Measurements from ENCODE around the gene CORO1C.

Gene CORO1C

DNA sequence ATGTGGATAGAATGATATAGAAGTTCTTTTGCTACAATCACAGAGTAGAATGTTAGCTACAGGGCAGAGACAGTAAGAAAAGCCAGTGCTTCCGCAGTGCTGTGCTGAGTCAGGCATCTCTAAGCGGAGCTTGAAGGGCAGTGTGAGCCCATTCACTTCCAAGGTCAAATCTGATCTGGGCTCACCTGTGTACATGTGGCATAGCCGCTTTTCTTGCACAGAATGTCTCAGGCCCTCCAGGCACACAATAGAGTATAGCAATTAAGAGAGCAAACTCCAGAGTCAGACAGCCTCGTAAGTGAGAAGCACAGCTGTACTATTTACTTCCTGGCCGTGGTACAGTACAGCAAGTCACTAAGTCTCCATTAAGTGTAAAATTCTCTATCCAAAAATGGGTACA, 26.8 kb downstream of the CORO1C start:
- H3K9ac ChIP-seq (ENCODE audit: low read depth, low read length), result no peak overlapping the region
- H3K4me1 ChIP-seq (ENCODE audit: insufficient read depth, low read length), result peaks cover 33% of the 10 kb centered on the region
- H3K9me3 ChIP-seq (ENCODE audit: control insufficient read depth, insufficient read depth, low read length), result no peaks in the 10 kb centered on the region
- H3K36me3 ChIP-seq (ENCODE audit: insufficient read depth, low read length), result peaks cover 6% of the 10 kb centered on the region; the same call in 1 of the 2 replicates

- Histone ChIP-seq H3K36me3 (ENCODE audit: insufficient read depth, low read length) (peaks cover 7% of the 10 kb centered on the region; the same call in 1 of the 2 replicates), H3K9ac (ENCODE audit: low read depth, low read length) (no peak overlapping the region), H3K4me1 (ENCODE audit: insufficient read depth, low read length) (peaks cover 33% of the 10 kb centered on the region), H3K9me3 (ENCODE audit: control insufficient read depth, insufficient read depth, low read length) (no peaks in the 10 kb centered on the region)
These were observed 28.6 kb downstream of the CORO1C start for GRCh38 chr12:108702595-108703320.

- H3K9ac ChIP-seq (ENCODE audit: low read depth, low read length), result no peak overlapping the region
- H3K4me1 ChIP-seq (ENCODE audit: insufficient read depth, low read length), result peaks cover 33% of the 10 kb centered on the region
- no peaks in the 10 kb centered on the region for H3K9me3 ChIP-seq (ENCODE audit: control insufficient read depth, insufficient read depth, low read length)
- H3K36me3 ChIP-seq (ENCODE audit: insufficient read depth, low read length), result peaks cover 7% of the 10 kb centered on the region; the same call in 1 of the 2 replicates
These were observed 29.4 kb downstream of the CORO1C start for GRCh38 chr12:108701779-108702441.

DNA sequence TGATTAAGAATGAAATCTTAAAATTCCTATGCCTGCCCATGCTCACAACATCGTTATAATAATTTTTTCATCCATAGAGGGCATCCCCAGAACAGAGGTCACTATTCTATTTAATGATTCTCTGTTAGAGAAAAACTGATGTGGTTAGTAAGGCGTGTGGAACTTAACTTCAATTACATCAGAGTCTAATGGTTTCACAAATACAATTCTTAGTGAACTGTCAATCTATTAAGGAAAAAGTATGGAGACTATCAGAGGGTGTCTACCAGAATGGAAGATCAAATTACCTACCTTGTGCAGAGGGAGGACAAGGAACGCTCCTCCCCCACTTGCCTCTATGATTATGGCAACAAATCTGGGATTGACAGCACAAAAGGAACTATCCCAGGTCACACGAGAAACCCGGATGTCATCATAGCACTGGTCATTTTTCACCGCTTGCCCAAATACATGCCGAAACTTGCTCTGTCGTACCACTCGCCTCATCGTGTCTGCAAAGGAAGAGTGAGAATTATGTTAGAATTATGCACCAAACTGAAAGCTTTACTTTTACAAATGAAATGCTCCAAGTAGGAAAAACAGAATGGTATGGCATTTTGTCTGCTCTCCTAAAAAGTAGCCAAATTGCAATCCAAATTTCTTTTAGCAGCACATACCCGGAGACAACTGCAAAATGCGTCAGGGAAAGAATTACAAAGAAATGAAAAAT, 30.3 kb downstream of the CORO1C start:
- peaks cover 36% of the 10 kb centered on the region for H3K4me1 ChIP-seq (ENCODE audit: insufficient read depth, low read length)
- H3K36me3 ChIP-seq (ENCODE audit: insufficient read depth, low read length), result peaks cover 9% of the 10 kb centered on the region
- H3K9me3 ChIP-seq (ENCODE audit: control insufficient read depth, insufficient read depth, low read length), result no peaks in the 10 kb centered on the region
- H3K9ac ChIP-seq (ENCODE audit: low read depth, low read length), result no peak overlapping the region

DNA sequence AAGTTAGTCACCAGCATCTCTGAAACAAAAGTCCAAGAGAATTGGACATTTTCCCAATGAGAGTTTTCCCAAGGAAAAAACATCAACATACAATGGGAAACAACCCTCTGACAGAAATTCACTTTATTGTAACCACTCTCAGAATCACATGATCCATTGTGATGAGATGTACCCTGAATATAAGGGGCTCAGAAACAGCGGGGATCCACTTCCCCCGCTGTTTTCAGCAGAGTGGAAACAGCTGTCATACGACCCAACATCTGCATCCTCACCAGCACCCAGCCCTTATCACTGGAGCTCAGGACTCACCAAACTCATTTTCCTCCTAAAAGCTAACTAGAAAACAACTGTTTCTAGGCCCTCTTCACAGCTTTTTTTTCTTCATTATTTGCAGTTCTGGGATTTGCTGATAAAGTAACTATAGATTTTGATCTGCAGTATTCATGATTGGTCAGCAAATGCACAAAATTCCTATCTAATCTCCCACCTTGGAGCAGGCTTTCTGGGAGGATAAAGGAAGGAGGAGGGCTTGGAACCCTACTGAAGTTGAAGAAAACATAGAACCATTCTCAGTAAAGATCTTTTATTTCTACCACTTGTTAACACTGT, 31.3 kb downstream of the CORO1C start:
- H3K9ac ChIP-seq (ENCODE audit: low read depth, low read length), result no peak overlapping the region
- peaks cover 36% of the 10 kb centered on the region for H3K4me1 ChIP-seq (ENCODE audit: insufficient read depth, low read length)
- H3K9me3 ChIP-seq (ENCODE audit: control insufficient read depth, insufficient read depth, low read length), result no peaks in the 10 kb centered on the region
- H3K36me3 ChIP-seq (ENCODE audit: insufficient read depth, low read length), result peaks cover 11% of the 10 kb centered on the region

DNA sequence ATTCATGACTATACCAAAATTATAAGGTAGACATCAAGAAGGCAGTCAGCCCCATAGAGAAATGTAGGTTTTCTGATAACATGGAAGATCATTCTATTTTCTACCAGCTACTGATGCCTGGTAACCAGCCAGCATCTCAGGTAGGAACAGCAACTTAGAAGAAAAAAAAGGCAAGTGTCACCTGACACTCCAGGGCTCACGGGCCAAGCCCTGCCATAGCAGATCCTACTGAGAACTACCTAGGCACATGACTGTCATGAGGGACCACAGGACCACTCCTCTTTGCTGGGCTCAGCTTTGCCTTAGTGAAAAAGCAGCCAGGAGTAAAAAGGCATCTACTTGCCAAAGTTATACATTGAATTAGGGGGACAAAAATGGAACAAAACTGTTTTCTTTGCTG, 33.4 kb downstream of the CORO1C start:
- Histone ChIP-seq H3K36me3 (ENCODE audit: insufficient read depth, low read length) (peaks cover 11% of the 10 kb centered on the region), H3K9ac (ENCODE audit: low read depth, low read length) (no peak overlapping the region), H3K9me3 (ENCODE audit: control insufficient read depth, insufficient read depth, low read length) (no peaks in the 10 kb centered on the region), H3K4me1 (ENCODE audit: insufficient read depth, low read length) (peaks cover 28% of the 10 kb centered on the region)

GRCh38 chr12:108696996-108697290, 34.4 kb downstream of the CORO1C start:
- peaks cover 11% of the 10 kb centered on the region for H3K36me3 ChIP-seq (ENCODE audit: insufficient read depth, low read length)

DNA sequence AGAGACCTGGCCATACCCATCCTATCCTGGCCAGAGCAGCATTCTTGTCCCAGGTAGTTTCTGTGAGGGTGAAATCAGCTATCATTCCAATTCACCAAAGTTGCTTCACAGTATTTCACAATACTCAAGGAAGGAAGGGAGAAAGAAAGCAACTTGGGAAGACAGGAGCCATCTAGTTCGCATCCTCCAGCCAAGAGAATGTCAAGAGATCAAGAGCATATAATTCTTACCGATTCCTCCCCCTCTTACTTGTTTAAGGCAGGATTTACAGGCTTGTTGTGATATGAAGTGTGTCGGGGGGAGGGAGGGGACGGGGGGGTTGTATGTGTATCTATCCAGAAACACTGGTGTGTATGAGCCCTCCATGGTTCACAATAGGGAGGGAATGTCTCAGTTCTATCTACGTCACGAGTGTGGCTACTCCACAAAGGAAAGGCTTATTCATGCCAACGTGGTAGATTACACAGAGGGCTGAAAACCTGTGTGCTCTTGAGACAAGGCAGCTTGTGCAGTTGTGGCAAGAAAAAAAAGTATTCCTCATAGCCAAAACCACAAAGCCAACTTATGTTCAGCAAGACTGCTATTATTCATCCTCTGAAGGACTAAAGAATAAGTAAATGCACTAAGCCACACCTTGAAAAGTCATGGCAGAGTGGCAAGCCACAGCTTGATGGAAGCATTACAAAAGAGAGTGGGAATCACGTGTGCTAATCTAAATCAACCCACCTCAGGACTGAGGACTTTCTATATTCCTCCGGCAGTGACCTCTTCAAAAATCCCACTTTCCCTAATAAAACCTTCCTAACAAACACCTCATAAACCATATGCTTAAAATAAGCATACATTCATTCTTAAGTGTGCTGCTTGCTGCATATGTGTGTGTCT, 35.0 kb downstream of the CORO1C start:
- no peak overlapping the region for H3K9ac ChIP-seq (ENCODE audit: low read depth, low read length)
- H3K36me3 ChIP-seq (ENCODE audit: insufficient read depth, low read length), result peaks cover 11% of the 10 kb centered on the region
- peaks cover 24% of the 10 kb centered on the region for H3K4me1 ChIP-seq (ENCODE audit: insufficient read depth, low read length)
- H3K9me3 ChIP-seq (ENCODE audit: control insufficient read depth, insufficient read depth, low read length), result no peaks in the 10 kb centered on the region

More at GRCh38 chr12:108696996-108697290, 34.4 kb downstream of the CORO1C start:
- H3K4me1 ChIP-seq (ENCODE audit: insufficient read depth, low read length), result peaks cover 26% of the 10 kb centered on the region
- no peaks in the 10 kb centered on the region for H3K9me3 ChIP-seq (ENCODE audit: control insufficient read depth, insufficient read depth, low read length)
- H3K9ac ChIP-seq (ENCODE audit: low read depth, low read length), result no peak overlapping the region

DNA sequence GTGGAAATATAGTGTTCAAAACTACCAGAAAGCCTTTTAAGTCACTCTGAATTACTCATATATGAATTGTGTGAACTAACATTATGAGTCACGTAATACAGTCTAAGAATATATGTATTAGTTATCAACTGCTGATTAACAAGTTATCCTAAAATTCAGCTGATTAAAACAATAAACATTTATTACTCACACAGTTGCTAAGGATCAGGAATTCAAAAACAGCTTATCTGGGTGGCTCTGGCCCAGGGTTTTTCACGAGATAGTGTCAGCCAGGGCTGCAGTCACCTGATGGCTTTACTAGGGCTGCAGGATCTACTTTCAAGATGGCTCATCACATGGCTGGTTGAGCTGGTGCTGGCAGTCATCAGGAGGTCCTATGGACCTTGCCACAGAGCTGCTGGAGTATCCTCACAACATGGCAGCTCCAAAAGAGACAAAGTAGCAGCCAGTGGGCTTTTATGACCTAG, 36.5 kb downstream of the CORO1C start:
- H3K9ac ChIP-seq (ENCODE audit: low read depth, low read length), result no peak overlapping the region
- no peaks in the 10 kb centered on the region for H3K9me3 ChIP-seq (ENCODE audit: control insufficient read depth, insufficient read depth, low read length)
- peaks cover 33% of the 10 kb centered on the region for H3K4me1 ChIP-seq (ENCODE audit: insufficient read depth, low read length)
- H3K36me3 ChIP-seq (ENCODE audit: insufficient read depth, low read length), result peaks cover 8% of the 10 kb centered on the region

DNA sequence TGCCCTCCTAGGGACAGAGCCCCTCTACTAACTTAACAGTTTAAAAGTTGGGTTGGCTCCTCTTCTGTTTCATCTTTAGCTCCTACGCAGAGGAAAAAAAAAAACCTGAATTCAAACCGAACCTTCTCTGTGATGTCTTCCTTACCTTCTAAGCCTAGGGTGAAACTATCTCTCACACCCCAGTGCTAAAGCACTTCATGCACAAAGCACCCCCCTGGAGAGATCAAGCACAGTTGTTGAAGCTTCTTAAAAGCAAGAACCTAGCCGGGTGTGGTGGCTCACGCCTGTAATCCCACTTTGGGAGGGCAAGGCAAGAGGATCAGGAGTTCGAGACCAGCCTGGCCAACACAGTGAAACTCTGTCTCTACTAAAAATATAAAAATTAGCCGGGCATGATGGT, 37.6 kb downstream of the CORO1C start:
- H3K36me3 ChIP-seq (ENCODE audit: insufficient read depth, low read length), result peaks cover 3% of the 10 kb centered on the region; the same call in 1 of the 2 replicates
- peaks cover 40% of the 10 kb centered on the region for H3K4me1 ChIP-seq (ENCODE audit: insufficient read depth, low read length)
- H3K9me3 ChIP-seq (ENCODE audit: control insufficient read depth, insufficient read depth, low read length), result no peaks in the 10 kb centered on the region
- no peak overlapping the region for H3K9ac ChIP-seq (ENCODE audit: low read depth, low read length)

GRCh38 chr12:108693186-108693730, 38.1 kb downstream of the CORO1C start:
- no peaks in the 10 kb centered on the region for H3K9me3 ChIP-seq (ENCODE audit: control insufficient read depth, insufficient read depth, low read length)
- H3K36me3 ChIP-seq (ENCODE audit: insufficient read depth, low read length), result peaks cover 3% of the 10 kb centered on the region; the same call in 1 of the 2 replicates
- no peak overlapping the region for H3K9ac ChIP-seq (ENCODE audit: low read depth, low read length)
- H3K4me1 ChIP-seq (ENCODE audit: insufficient read depth, low read length), result peaks cover 40% of the 10 kb centered on the region

DNA sequence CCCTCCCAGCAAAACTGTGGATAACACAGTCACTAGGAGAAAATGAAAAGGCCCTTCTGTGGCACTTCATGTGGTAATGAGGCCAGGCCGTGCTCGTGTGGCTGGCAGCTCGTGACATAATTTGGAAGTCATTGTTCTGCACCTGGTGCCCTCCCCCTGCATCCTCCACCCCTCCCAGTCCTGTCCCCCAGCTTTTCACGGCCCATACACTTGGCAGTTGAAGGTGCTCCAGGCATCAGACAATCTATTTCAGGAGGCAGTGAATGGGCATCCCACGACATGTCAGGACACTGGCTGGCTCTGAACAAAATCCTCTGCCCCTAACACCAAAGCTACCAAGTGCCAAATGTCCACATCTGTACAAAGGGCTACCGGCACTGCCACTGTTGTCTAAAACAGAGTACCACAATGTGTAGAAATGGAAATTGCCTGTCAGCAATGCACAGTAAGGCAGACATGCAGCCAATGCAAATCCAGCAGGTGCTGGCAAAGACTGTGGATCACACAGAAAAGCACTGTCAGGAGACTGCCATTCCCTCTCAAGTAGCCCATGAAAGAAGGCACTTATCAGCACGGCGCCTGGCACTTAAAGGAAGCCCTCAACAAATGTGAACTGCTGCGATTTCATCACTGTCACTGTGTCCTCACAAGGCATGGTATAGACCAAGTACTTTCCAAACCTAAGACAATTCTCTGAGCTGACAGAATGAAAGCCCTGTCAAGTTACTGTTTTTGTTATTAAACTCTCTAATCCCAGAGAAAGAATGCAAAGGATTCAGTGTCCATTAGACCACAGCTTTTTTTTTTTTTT, 39.1 kb downstream of the CORO1C start:
- peaks cover 40% of the 10 kb centered on the region for H3K4me1 ChIP-seq (ENCODE audit: insufficient read depth, low read length)
- peaks cover 3% of the 10 kb centered on the region; the same call in 1 of the 2 replicates for H3K36me3 ChIP-seq (ENCODE audit: insufficient read depth, low read length)
- H3K9me3 ChIP-seq (ENCODE audit: control insufficient read depth, insufficient read depth, low read length), result no peaks in the 10 kb centered on the region
- H3K9ac ChIP-seq (ENCODE audit: low read depth, low read length), result no peak overlapping the region

Data from ES-I3 (cell line).